ENCODE measurements around the gene SETBP1. TPM values are rescaled to one million over a fixed set of nuclear protein-coding genes. Genes with fewer than 3 reads are reported as not detected.
A peak's percentile ranks its signal among the peaks of the same experiment; 100 is the strongest.

The SETBP1 gene
- total and polyA plus RNA-seq, 2 of the 13 experiments (the other 11 are each of a cell fraction or from before 2014, with no cell fraction given) = 0.18 to 0.65 TPM

DNA sequence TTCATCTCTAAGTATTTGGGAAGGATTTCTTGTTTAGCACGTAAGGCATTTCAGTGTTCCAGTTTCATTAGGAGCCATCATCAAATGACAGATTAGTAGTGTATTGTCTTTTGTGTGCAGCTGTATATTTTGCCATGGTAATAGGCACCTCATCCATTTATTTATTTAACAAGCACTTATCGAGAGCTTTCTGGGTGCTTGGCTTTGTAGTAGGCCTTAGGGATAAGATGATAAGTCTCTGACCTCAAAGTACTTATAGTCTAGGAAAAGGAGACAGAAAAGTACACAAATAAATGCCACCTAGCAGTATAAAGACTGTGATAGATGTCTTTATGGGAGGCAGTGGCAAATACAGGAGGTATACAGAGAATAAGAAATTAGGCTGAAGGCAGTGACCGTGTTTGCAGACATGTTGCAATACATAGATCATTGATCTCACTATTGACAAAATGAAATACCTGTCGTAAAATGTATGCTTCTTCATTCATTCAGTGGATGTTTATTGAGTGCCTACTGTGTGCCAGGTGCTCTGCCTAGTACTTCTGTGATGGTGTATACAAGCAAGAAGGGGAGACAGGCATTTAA, 265.9 kb downstream of the SETBP1 start:
- FAIRE-seq (no peak), DNase-seq (ENCODE audit: low spot score) (no peak), ATAC-seq (no peak)
- no peak overlapping the region for H3K9ac ChIP-seq (ENCODE audit: insufficient read depth, low read depth, low read length)
- H3K4me1 ChIP-seq (ENCODE audit: insufficient read depth, low read length) = no peaks in the 10 kb centered on the region
- intact Hi-C loops (cut with micrococcal nuclease; ENCODE audit: unreplicated experiment) = no loop called here
- H3K27ac ChIP-seq (ENCODE audit: extremely low read length, insufficient read depth, low read length) = no peak overlapping the region
- no peak overlapping the region for H2AFZ ChIP-seq (ENCODE audit: low read length)
- no peak overlapping the region for H3K4me2 ChIP-seq (ENCODE audit: low read depth, low read length)
- no peaks in the 10 kb centered on the region for H4K20me1 ChIP-seq (ENCODE audit: insufficient read depth, low read length)
- ChIA-PET CTCF (ENCODE audit: low intra/inter-chr PET ratio, low total read pairs) (no interaction called here), POLR2A (no interaction called here)
- no peak overlapping the region for H3K4me3 ChIP-seq (replicated peaks in 1 of 3; ENCODE audit: insufficient read depth in 1 of 3, low read depth in 2 of 3, low read length in 3 of 3)
- H3K79me2 ChIP-seq (ENCODE audit: insufficient read depth, low read length) = no peaks in the 10 kb centered on the region
- in situ Hi-C loops (cut with HindIII; ENCODE audit: extremely low pct_ligation_motif_present, low pct_unique_long_range_greater_than_20kb) = no loop called here
- no peaks in the 10 kb centered on the region for H3K9me3 ChIP-seq (ENCODE audit: low read length)
- no peaks in the 10 kb centered on the region for H3K27me3 ChIP-seq (ENCODE audit: control insufficient read depth in 1 of 2, insufficient read depth in 2 of 2, low read length in 2 of 2)
- 28% methylated on average over 4 of the region's 4 CpGs for WGBS (ENCODE audit: low lambda C conversion rate)
- no peaks in the 10 kb centered on the region for H3K36me3 ChIP-seq (replicated peaks in 1 of 2; ENCODE audit: control insufficient read depth in 1 of 2, insufficient read depth in 2 of 2, low read length in 2 of 2)
- TF ChIP-seq CEBPB (IDR thresholded peaks at IDR 0.05; ENCODE audit: borderline replicate concordance, low read depth, low read length) (peak; percentile 36; the same call in 1 of the 2 replicates), SOX6 (IDR thresholded peaks at IDR 0.05) (no peak), SOX6 (CRISPR knock-in tag; IDR thresholded peaks at IDR 0.05) (no peak)
- no TSS peak for BruUV-seq (replicated peaks)

DNA sequence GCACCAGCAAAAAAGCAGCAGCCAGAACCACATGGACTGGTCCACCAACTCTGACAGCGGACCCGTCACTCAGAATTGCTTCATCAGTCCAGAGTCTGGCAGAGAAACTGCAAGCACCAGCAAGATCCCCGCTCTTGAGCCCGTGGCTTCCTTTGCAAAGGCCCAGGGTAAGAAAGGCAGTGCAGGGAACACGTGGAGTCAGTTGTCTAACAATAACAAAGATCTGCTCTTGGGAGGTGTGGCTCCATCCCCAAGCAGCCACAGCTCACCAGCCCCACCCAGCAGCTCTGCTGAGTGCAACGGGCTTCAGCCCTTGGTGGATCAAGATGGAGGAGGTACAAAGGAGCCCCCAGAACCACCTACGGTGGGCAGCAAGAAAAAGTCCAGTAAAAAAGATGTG, 269.3 kb downstream of the SETBP1 start:
- in situ Hi-C loops (cut with HindIII; ENCODE audit: extremely low pct_ligation_motif_present, low pct_unique_long_range_greater_than_20kb) (no loop called here), intact Hi-C loops (cut with micrococcal nuclease; ENCODE audit: unreplicated experiment) (no loop called here)
- Histone ChIP-seq H4K20me1 (ENCODE audit: insufficient read depth, low read length) (no peaks in the 10 kb centered on the region), H3K9me3 (ENCODE audit: low read length) (no peaks in the 10 kb centered on the region), H3K4me1 (ENCODE audit: insufficient read depth, low read length) (no peaks in the 10 kb centered on the region), H3K79me2 (ENCODE audit: insufficient read depth, low read length) (no peaks in the 10 kb centered on the region), H3K27ac (ENCODE audit: extremely low read length, insufficient read depth, low read length) (no peak overlapping the region), H3K36me3 (replicated peaks in 1 of 2; ENCODE audit: control insufficient read depth in 1 of 2, insufficient read depth in 2 of 2, low read length in 2 of 2) (no peaks in the 10 kb centered on the region), H3K9ac (ENCODE audit: insufficient read depth, low read depth, low read length) (no peak overlapping the region), H3K27me3 (ENCODE audit: control insufficient read depth in 1 of 2, insufficient read depth in 2 of 2, low read length in 2 of 2) (no peaks in the 10 kb centered on the region), H3K4me2 (ENCODE audit: low read depth, low read length) (no peak overlapping the region), H2AFZ (ENCODE audit: low read length) (no peak overlapping the region), H3K4me3 (replicated peaks in 1 of 3; ENCODE audit: insufficient read depth in 1 of 3, low read depth in 2 of 3, low read length in 3 of 3) (no peak overlapping the region)
- 39% methylated on average over 7 of the region's 7 CpGs for WGBS (ENCODE audit: low lambda C conversion rate)
- no peak for FAIRE-seq
- POLR2A ChIA-PET = no interaction called here
- TF ChIP-seq TSC22D2 (CRISPR knock-in tag; IDR thresholded peaks at IDR 0.05; ENCODE audit: borderline replicate concordance) = no peak
- CTCF ChIA-PET (ENCODE audit: low intra/inter-chr PET ratio, low total read pairs) = no interaction called here
- no peak for ATAC-seq
- BruUV-seq (replicated peaks) = no TSS peak
- no peak for DNase-seq (ENCODE audit: low spot score)
